ENCODE measurements around the gene BSCL2.

DNA sequence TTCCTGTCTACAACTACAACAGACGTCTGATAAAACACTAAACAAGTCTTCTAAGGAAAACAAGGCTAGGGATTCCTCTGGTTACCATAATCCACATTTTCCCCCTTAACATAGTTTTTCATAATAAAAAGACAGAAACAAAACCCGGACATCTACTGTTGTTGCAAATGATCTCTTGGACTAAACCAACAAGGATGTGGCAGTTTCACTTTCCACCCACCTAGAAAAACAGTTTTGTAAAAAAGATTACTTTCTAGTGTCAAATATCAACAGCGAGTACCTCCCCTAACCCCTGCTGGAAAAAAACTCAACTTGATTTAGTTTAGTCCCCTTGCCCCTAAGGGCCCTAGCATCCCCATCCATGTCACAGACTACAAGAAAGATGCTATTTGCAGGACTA, 5.6 kb upstream of the BSCL2 start:
- TF ChIP-seq POLR2AphosphoS5 (IDR thresholded peaks at IDR 0.05; ENCODE audit: low read depth, low read length), result no peak
- TF ChIP-seq, protein P1, sequence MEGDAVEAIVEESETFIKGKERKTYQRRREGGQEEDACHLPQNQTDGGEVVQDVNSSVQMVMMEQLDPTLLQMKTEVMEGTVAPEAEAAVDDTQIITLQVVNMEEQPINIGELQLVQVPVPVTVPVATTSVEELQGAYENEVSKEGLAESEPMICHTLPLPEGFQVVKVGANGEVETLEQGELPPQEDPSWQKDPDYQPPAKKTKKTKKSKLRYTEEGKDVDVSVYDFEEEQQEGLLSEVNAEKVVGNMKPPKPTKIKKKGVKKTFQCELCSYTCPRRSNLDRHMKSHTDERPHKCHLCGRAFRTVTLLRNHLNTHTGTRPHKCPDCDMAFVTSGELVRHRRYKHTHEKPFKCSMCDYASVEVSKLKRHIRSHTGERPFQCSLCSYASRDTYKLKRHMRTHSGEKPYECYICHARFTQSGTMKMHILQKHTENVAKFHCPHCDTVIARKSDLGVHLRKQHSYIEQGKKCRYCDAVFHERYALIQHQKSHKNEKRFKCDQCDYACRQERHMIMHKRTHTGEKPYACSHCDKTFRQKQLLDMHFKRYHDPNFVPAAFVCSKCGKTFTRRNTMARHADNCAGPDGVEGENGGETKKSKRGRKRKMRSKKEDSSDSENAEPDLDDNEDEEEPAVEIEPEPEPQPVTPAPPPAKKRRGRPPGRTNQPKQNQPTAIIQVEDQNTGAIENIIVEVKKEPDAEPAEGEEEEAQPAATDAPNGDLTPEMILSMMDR (IDR thresholded peaks at IDR 0.05), result no peak
- no peak for TF ChIP-seq SIN3A (IDR thresholded peaks at IDR 0.05; ENCODE audit: borderline replicate concordance, insufficient read depth, low read depth, low read length)
- TF ChIP-seq TCF7L2 (IDR thresholded peaks at IDR 0.05; ENCODE audit: low read depth, low read length), result no peak
- TF ChIP-seq, protein P2, sequence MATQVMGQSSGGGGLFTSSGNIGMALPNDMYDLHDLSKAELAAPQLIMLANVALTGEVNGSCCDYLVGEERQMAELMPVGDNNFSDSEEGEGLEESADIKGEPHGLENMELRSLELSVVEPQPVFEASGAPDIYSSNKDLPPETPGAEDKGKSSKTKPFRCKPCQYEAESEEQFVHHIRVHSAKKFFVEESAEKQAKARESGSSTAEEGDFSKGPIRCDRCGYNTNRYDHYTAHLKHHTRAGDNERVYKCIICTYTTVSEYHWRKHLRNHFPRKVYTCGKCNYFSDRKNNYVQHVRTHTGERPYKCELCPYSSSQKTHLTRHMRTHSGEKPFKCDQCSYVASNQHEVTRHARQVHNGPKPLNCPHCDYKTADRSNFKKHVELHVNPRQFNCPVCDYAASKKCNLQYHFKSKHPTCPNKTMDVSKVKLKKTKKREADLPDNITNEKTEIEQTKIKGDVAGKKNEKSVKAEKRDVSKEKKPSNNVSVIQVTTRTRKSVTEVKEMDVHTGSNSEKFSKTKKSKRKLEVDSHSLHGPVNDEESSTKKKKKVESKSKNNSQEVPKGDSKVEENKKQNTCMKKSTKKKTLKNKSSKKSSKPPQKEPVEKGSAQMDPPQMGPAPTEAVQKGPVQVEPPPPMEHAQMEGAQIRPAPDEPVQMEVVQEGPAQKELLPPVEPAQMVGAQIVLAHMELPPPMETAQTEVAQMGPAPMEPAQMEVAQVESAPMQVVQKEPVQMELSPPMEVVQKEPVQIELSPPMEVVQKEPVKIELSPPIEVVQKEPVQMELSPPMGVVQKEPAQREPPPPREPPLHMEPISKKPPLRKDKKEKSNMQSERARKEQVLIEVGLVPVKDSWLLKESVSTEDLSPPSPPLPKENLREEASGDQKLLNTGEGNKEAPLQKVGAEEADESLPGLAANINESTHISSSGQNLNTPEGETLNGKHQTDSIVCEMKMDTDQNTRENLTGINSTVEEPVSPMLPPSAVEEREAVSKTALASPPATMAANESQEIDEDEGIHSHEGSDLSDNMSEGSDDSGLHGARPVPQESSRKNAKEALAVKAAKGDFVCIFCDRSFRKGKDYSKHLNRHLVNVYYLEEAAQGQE (IDR thresholded peaks at IDR 0.05; ENCODE audit: insufficient read depth in 1 of 2, low read depth in 2 of 2, low read length in 1 of 2), result no peak

All from Panc1 (cell line).